ENCODE results near the gene SSC5D.
A peak's percentile ranks its signal among the peaks of the same experiment; 100 is the strongest.

- TF ChIP-seq CTCF (IDR thresholded peaks at IDR 0.05 in 8 of 11, conservative IDR thresholded peaks at IDR 0.05 in 3 of 11), result no peak
- peak in 2 of 3 donors; percentile 24 to 26 for TF ChIP-seq POLR2AphosphoS5 (IDR thresholded peaks at IDR 0.05)
Observed at GRCh38 chr19:55500368-55500952, 12.2 kb downstream of the SSC5D start.

Data from spleen (tissue), 7 donors.